Central memory CD8-positive, alpha-beta T cell (primary cell): ENCODE results near the gene MPIG6B.

Experiments used
- ATAC-seq: fragments of 150-1000 bp; cut with Tn5 transposase; replicated peaks from 2 replicates; pipeline ENCODE4 v1.10.0; 2022; ENCODE audit warnings: mild to moderate bottlenecking, moderate FRiP score, moderate number of reproducible peaks; ENCODE audit not compliant: poor library complexity, severe bottlenecking; ENCODE audit errors: extremely low read depth
- DNase-seq, 2 donors: peaks; one replicate each; pipeline ENCODE4 v3.0.0; 2021; ENCODE audit warnings: low spot score in 2 of 2
- H3K27ac Mint-ChIP-seq: one replicate; pipeline ENCODE4 v1.8.0; 2022; ENCODE audit warnings: low read depth, mild to moderate bottlenecking, moderate library complexity, mixed read lengths
- H3K27me3 Mint-ChIP-seq: one replicate; pipeline ENCODE4 v1.8.0; 2022; ENCODE audit warnings: mixed read lengths
- H3K36me3 Mint-ChIP-seq: one replicate; pipeline ENCODE4 v1.8.0; 2022; ENCODE audit warnings: mild to moderate bottlenecking, moderate library complexity, mixed read lengths; ENCODE audit not compliant: insufficient read depth
- H3K4me1 Mint-ChIP-seq: one replicate; pipeline ENCODE4 v1.8.0; 2022; ENCODE audit warnings: mixed read lengths
- H3K4me3 Mint-ChIP-seq: one replicate; pipeline ENCODE4 v1.8.0; 2022; ENCODE audit warnings: mild to moderate bottlenecking, moderate library complexity, mixed read lengths
- H3K9me3 Mint-ChIP-seq: one replicate; pipeline ENCODE4 v1.8.0; 2022; ENCODE audit warnings: mixed read lengths

The MPIG6B gene

DNA sequence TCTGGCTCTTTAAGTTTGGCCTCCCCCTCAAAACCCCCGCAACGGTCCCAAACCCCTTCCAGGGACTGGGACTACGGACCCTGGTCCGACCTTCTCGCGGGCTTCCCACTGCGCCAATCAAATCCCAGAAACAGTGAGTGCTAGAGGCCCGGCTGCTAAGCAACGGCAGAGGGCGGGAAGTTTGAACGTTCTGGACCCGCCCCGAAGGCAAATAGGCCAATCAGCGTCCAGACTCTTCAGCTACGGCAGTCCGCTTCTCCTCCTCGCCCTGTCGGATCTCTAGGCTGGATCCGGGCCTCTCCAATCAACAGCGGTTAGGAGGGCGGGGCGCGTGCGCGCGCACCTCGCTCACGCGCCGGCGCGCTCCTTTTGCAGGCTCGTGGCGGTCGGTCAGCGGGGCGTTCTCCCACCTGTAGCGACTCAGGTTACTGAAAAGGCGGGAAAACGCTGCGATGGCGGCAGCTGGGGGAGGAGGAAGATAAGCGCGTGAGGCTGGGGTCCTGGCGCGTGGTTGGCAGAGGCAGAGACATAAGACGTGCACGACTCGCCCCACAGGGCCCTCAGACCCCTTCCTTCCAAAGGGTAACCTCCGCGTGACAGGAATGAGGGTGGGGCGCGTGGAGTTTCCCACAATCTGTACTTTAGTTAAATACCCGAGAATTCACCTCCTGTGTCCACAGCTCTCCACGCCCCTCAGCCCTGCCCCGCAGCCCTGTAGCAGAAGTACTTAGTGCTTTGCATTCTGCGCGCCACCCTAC lies 16.6 kb downstream of the MPIG6B start, which contains the start of gene MSH5:
MSH5 (plus strand) TSS at position 367 of the 758 bp plus-strand sequence. CDS start 462 bp downstream, outside the sequence.
- DNase-seq (peak; percentile 86 to 90), ATAC-seq (peak; percentile 91)
- peak within 1 kb of the TSS; percentile 96 for H3K4me3 Mint-ChIP-seq
- H3K36me3 Mint-ChIP-seq = peaks cover 31% of the 10 kb centered on the region
- H3K4me1 Mint-ChIP-seq = peaks cover 59% of the 10 kb centered on the region
- peak within 1 kb of the TSS; percentile 92 for H3K27ac Mint-ChIP-seq
- H3K27me3 Mint-ChIP-seq = no peaks in the 10 kb centered on the region
- no peaks in the 10 kb centered on the region for H3K9me3 Mint-ChIP-seq

DNA sequence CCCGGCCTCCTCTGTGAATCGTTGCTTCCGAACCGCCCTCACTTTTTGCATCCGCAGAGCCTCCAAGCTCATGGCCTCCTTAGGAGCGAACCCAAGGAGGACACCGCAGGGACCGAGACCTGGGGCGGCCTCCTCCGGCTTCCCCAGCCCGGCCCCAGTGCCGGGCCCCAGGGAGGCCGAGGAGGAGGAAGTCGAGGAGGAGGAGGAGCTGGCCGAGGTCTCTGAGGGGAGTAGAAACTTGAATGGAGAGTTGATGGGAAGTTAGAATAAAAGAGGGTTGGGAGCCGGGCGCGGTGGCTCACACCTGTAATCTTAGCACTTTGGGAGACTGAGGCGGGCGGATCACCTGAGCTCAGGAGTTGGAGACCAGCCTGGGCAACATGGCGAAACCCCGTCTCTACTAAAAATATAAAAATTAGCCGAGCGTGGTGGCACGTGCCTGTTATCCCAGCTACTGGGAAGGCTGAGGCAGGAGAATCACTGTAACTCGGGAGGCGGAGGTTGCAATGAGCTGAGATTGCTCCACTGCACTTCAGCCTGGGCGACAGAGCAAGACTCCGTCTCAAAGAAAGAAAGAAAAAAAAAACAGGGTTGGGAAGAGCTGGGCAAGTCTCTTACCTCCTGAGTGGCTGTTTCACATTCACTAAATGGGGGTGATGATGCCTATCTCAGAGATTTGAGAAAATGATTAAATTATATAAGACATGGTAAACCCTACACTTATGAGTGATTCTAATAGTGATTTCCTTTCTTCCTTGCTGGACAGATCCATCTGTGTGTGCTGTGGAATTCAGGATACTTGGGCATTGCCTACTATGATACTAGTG lies 17.4 kb downstream of the MPIG6B start:
- Mint-ChIP-seq H3K4me1 (peaks cover 51% of the 10 kb centered on the region), H3K27me3 (no peaks in the 10 kb centered on the region), H3K36me3 (peaks cover 23% of the 10 kb centered on the region), H3K27ac (peak overlapping the region; percentile 92), H3K9me3 (no peaks in the 10 kb centered on the region), H3K4me3 (peak overlapping the region; percentile 96)
- peak; percentile 5 for ATAC-seq
- DNase-seq = no peak

DNA sequence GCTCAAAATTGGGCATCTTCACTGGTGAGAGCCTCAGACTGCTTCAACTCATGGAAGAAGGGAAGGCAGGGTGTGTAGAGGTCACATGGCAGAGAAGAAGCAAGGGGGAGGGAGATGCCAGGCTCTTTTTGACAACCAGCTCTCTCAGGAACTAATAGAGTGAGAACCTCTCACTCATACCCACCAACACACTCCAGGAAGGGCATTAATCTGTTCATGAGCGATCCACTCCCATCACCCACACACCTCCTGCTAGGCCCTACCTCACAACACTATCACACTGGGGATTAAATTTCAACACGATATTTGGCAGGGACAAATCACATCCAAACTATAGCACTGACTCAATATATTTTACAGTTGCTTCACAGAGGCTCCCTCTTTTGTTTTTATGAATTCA lies 18.6 kb downstream of the MPIG6B start:
- no peak for DNase-seq
- peaks cover 20% of the 10 kb centered on the region for H3K36me3 Mint-ChIP-seq
- H3K27ac Mint-ChIP-seq = peak overlapping the region; percentile 30
- H3K4me3 Mint-ChIP-seq = peak overlapping the region; percentile 96
- H3K27me3 Mint-ChIP-seq = no peaks in the 10 kb centered on the region
- no peaks in the 10 kb centered on the region for H3K9me3 Mint-ChIP-seq
- peaks cover 39% of the 10 kb centered on the region for H3K4me1 Mint-ChIP-seq
- no peak for ATAC-seq

DNA sequence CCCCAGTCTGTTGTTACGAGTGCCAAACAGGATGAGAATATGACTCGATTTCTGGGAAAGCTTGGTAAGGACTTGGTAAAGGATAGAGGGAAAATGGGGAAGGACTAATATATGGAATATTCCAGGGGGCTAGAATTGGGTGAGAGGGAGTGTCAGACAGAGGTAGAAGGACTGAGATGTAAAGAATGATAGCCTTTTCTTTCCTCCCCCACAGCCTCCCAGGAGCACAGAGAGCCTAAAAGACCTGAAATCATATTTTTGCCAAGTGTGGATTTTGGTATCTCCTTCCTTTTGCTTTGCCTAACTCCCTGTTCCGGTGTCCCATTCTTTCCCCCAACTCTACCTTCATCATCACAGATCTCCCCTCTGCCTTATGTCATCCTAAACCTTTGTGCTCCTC lies 19.7 kb downstream of the MPIG6B start:
- no peak overlapping the region for H3K27ac Mint-ChIP-seq
- no peak overlapping the region for H3K4me3 Mint-ChIP-seq
- no peaks in the 10 kb centered on the region for H3K27me3 Mint-ChIP-seq

GRCh38 chr6:31744422-31744821 lies 21.2 kb downstream of the MPIG6B start:
- no peaks in the 10 kb centered on the region for H3K9me3 Mint-ChIP-seq

More for the DNA sequence above, 19.7 kb downstream of the MPIG6B start:
- H3K4me1 Mint-ChIP-seq = peaks cover 29% of the 10 kb centered on the region
- H3K9me3 Mint-ChIP-seq = no peaks in the 10 kb centered on the region
- H3K36me3 Mint-ChIP-seq = peaks cover 19% of the 10 kb centered on the region
- ATAC-seq (no peak), DNase-seq (no peak)

GRCh38 chr6:31749301-31750036 lies 26.3 kb downstream of the MPIG6B start:
- Mint-ChIP-seq H3K27me3 (no peaks in the 10 kb centered on the region), H3K36me3 (peaks cover 8% of the 10 kb centered on the region), H3K4me1 (no peaks in the 10 kb centered on the region), H3K4me3 (no peak overlapping the region), H3K9me3 (no peaks in the 10 kb centered on the region), H3K27ac (no peak overlapping the region)
- ATAC-seq (no peak), DNase-seq (no peak)

More at GRCh38 chr6:31744422-31744821, 21.2 kb downstream of the MPIG6B start:
- Mint-ChIP-seq H3K27me3 (no peaks in the 10 kb centered on the region), H3K27ac (no peak overlapping the region), H3K4me3 (no peak overlapping the region), H3K36me3 (peaks cover 15% of the 10 kb centered on the region), H3K4me1 (peaks cover 13% of the 10 kb centered on the region)
- DNase-seq (no peak), ATAC-seq (no peak)

DNA sequence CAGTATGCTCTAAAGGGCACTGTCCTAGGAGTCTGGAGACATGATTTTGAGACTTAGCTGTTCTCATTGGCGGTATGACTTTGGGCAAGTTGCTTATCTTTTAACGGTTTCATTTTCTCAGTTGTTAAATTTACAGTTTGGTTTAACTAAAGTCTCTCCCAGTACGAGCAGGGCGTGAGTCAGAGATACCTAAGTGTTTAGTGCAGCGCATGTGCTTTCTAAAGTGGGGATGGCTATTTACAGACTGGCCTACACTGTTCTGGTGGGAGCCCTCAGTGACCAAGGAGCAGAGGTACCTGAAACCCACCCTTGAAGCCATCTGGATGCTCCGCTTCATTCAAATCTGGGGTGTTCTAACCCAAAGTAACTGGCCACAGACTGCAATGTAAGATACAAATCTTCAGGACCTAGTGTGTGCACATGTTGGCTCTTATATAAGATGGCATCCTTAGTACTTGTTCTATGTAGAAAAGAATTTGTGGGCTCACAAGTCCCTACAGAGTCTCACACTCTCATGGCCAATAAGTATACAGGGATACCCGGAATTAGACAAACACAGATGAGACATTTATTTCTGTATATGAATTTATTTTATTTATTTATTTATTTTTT lies 27.3 kb downstream of the MPIG6B start:
- Mint-ChIP-seq H3K4me3 (no peak overlapping the region), H3K27me3 (no peaks in the 10 kb centered on the region), H3K27ac (no peak overlapping the region), H3K9me3 (no peaks in the 10 kb centered on the region), H3K4me1 (no peaks in the 10 kb centered on the region), H3K36me3 (peaks cover 8% of the 10 kb centered on the region)
- ATAC-seq (no peak), DNase-seq (no peak)

DNA sequence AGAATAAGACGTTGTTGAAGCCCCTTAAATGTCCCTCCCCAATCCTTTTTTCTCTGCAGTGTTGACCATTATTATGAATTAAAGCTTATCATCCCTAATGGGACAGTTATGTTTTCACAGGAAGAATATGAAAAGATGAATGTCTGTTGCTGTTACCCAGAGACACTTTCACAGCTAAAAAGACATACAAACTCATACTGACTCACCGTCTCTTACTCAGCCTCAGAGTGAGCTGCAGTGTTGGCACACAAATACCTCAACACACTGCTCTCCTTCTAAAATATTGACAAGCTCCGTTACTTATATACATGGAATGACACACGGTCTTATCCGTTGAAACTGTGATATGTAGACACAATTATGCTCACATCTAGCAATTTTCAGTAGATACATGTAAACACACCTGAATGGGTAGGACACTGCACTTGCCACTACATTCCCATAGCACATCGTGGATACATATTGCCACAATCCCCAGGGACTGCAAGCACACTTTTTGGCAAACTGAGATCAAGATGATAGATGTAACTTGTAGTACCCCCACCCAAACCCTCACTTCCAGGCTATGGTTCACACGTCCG lies 29.7 kb downstream of the MPIG6B start:
- Mint-ChIP-seq H3K27me3 (no peaks in the 10 kb centered on the region), H3K4me3 (no peak overlapping the region), H3K36me3 (peaks cover 4% of the 10 kb centered on the region), H3K4me1 (peaks cover under 1% of the 10 kb centered on the region), H3K27ac (no peak overlapping the region), H3K9me3 (no peaks in the 10 kb centered on the region)
- ATAC-seq (no peak), DNase-seq (no peak)

- Mint-ChIP-seq H3K36me3 (peaks cover 6% of the 10 kb centered on the region), H3K27ac (no peak overlapping the region), H3K9me3 (no peaks in the 10 kb centered on the region), H3K4me3 (no peak overlapping the region), H3K4me1 (peaks cover 10% of the 10 kb centered on the region), H3K27me3 (no peaks in the 10 kb centered on the region)
- DNase-seq = no peak
- no peak for ATAC-seq
These were observed 35.1 kb downstream of the MPIG6B start for GRCh38 chr6:31758281-31758680.

DNA sequence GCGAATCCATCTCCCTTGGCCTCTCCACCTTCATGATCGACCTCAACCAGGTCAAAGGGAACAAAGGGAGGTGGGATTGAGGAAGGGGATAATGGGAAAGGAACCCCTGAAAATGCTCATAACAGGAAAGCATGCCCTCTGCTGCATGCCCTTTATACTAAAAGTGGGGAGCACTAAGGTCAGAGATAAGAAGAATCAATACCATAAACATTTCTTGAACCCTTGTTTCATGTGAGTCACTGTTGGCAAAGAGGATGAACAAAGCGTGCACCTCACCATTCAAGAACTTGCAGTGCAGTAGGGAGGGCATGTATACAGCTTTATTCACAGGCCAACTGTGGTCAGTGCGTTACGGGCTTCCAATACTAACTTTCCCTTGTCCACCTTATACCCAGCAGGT lies 37.6 kb downstream of the MPIG6B start:
- no peak for ATAC-seq
- H3K27ac Mint-ChIP-seq = no peak overlapping the region
- H3K9me3 Mint-ChIP-seq = no peaks in the 10 kb centered on the region

GRCh38 chr6:31761343-31761742 lies 38.2 kb downstream of the MPIG6B start:
- ATAC-seq (no peak), DNase-seq (no peak)
- no peak overlapping the region for H3K4me3 Mint-ChIP-seq
- peaks cover 15% of the 10 kb centered on the region for H3K4me1 Mint-ChIP-seq
- no peaks in the 10 kb centered on the region for H3K9me3 Mint-ChIP-seq
- no peaks in the 10 kb centered on the region for H3K27me3 Mint-ChIP-seq
- H3K27ac Mint-ChIP-seq = no peak overlapping the region
- H3K36me3 Mint-ChIP-seq = peaks cover 10% of the 10 kb centered on the region

More for the DNA sequence above, 37.6 kb downstream of the MPIG6B start:
- Mint-ChIP-seq H3K4me3 (no peak overlapping the region), H3K36me3 (peaks cover 10% of the 10 kb centered on the region), H3K4me1 (peaks cover 15% of the 10 kb centered on the region), H3K27me3 (no peaks in the 10 kb centered on the region)
- no peak for DNase-seq

DNA sequence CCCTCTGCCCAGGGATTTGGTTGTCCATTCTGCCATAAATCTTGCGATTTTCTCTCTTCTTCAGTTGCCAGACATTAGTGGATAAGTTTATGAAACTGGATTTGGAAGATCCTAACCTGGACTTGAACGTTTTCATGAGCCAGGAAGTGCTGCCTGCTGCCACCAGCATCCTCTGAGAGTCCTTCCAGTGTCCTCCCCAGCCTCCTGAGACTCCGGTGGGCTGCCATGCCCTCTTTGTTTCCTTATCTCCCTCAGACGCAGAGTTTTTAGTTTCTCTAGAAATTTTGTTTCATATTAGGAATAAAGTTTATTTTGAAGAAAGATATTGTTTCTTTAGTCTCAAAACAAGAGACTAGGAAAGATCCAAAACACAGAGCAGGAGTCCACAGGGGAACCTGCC lies 39.2 kb downstream of the MPIG6B start, which contains the start of gene SAPCD1:
SAPCD1 (plus strand) TSS at position 301 of the 400 bp plus-strand sequence. CDS start 399 bp downstream, outside the sequence.
- H3K36me3 Mint-ChIP-seq = peaks cover 11% of the 10 kb centered on the region
- H3K4me3 Mint-ChIP-seq = no peak within 1 kb of the TSS
- peak within 1 kb of the TSS; percentile 16 for H3K27ac Mint-ChIP-seq
- ATAC-seq = no peak
- peaks cover 15% of the 10 kb centered on the region for H3K4me1 Mint-ChIP-seq
- DNase-seq = no peak
- H3K9me3 Mint-ChIP-seq = no peaks in the 10 kb centered on the region
- H3K27me3 Mint-ChIP-seq = no peaks in the 10 kb centered on the region
